AG10803 (cell line): Measurements from ENCODE around the gene ULK1.
A peak's percentile ranks its signal among the peaks of the same experiment; 100 is the strongest.
"Not testable (repeated sequence)": the region's sequence is repeated elsewhere in the genome, so short reads cannot be mapped to it uniquely, and the experiment has no call there.

Experiments
- DNase-seq: peaks from one replicate; pipeline ENCODE4 v3.0.0; 2010; ENCODE audit warnings: low read depth
- H3K4me3 ChIP-seq: 2 replicates; pipeline ENCODE4 v1.5.1; 2011; ENCODE audit warnings: mild to moderate bottlenecking, low read length, control low read depth
- TF ChIP-seq, protein P1 (sequence below): conservative IDR thresholded peaks from 2 replicates; pipeline ENCODE4 v1.5.1; 2011; ENCODE audit warnings: mild to moderate bottlenecking, low read length, control low read depth, inconsistent platforms

Gene ULK1

GRCh38 chr12:131950182-131950913 lies 55.9 kb downstream of the ULK1 start:
- peak overlapping the region; percentile 80 for H3K4me3 ChIP-seq
- TF ChIP-seq, protein P1, sequence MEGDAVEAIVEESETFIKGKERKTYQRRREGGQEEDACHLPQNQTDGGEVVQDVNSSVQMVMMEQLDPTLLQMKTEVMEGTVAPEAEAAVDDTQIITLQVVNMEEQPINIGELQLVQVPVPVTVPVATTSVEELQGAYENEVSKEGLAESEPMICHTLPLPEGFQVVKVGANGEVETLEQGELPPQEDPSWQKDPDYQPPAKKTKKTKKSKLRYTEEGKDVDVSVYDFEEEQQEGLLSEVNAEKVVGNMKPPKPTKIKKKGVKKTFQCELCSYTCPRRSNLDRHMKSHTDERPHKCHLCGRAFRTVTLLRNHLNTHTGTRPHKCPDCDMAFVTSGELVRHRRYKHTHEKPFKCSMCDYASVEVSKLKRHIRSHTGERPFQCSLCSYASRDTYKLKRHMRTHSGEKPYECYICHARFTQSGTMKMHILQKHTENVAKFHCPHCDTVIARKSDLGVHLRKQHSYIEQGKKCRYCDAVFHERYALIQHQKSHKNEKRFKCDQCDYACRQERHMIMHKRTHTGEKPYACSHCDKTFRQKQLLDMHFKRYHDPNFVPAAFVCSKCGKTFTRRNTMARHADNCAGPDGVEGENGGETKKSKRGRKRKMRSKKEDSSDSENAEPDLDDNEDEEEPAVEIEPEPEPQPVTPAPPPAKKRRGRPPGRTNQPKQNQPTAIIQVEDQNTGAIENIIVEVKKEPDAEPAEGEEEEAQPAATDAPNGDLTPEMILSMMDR, result no peak
- no peak for DNase-seq

DNA sequence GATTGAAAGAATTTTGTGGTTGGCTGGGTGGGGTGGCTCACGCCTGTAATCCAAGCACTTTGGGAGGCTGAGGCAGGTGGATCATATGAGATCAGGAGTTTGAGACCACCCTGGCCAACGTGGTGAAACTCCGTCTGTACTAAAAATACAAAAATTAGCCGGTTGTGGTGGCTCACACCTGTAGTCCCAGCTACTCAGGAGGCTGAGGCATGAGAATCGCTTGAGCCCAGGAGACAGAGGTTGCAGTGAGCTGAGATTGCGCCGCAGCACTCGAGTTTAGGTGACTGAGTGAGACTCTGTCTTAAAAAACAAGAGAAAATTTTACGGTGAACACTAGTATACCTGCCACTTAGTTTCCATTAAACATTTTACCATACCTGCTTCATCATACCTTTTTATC lies 59.4 kb downstream of the ULK1 start:
- DNase-seq, H3K4me3 ChIP-seq: not testable (repeated sequence)

- not testable (repeated sequence) for H3K4me3 ChIP-seq, DNase-seq
These were observed 60.0 kb downstream of the ULK1 start for GRCh38 chr12:131954460-131954859.

GRCh38 chr12:131959116-131959515 lies 64.7 kb downstream of the ULK1 start:
- no peak overlapping the region for H3K4me3 ChIP-seq
- DNase-seq, result no peak
- TF ChIP-seq, protein P1, result no peak

DNA sequence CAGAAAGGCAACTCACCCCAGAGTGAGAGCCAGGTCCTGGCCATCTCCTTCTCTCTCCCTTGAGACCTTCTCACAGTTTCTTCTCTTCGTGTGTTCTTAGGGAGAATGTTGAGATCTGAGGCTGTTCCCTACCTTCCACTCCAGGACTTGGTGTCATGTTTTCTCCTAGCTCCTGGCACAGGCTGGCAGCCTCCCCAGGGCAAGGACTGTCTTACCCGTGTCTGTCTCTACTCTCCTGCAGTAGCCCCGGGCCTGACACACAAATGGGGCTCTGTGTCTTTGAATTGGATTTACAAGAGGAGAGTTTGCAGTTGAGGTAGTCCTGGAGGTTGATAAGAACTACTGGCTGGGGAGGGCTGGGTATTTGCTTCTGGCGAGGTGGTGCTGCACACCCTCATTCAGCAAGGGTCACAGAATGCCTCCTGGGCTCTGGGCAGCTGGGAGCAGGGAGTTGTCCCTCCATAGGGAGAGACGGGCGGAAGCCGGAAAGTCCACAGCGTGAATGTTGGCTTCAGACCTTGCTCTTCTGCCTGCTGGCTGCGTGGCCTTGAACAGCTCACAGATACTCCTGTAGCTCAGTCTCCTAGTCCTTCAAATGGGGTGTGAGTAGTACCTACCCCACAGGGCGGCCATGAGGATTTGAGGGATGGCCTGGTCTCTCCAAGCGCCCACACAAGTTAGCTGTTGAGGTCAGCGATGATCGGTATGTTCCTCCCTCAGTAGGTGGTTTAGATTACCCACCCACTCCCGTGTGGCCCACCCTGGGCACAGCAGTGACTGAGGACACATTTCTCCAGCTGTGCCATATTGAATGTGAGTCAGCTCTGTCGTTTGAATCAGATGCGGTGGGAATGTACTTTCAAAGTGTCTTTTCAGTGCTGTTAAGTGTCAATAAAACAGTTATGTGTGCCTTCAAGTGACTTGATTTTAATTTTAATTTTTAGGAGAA lies 65.5 kb downstream of the ULK1 start:
- no peak for DNase-seq
- no peak overlapping the region for H3K4me3 ChIP-seq
- TF ChIP-seq, protein P1, result no peak

- not testable (repeated sequence) for H3K4me3 ChIP-seq, DNase-seq
These were observed 66.3 kb downstream of the ULK1 start for GRCh38 chr12:131960590-131961325.

- not testable (repeated sequence) for H3K4me3 ChIP-seq, DNase-seq
These were observed 66.9 kb downstream of the ULK1 start for GRCh38 chr12:131961328-131961727.

DNA sequence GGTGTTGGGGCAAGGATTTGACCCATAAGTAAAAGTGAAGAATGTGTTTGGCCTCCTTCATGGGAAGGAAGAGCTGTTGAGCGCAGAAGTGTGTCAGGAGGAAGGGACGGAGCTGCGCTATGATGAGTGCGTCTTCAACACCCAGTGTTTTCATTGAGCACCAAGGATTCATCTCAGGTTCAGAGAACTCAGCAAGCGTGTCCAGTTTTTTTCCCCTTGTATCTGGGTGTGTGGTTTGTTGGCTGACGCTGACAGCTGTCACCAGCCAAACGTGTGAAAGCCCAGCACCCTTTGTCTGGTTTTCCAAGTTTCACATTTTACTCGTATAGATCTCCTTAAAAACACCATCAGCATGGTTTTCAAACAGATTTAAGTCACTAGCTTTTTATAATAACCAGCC lies 67.6 kb downstream of the ULK1 start:
- TF ChIP-seq, protein P1, result no peak
- DNase-seq, result no peak
- H3K4me3 ChIP-seq, result no peak overlapping the region

- TF ChIP-seq, protein P1, result no peak
- DNase-seq, result no peak
These were observed 69.0 kb downstream of the ULK1 start for GRCh38 chr12:131963381-131963780.

More at GRCh38 chr12:131963381-131963780, 69.0 kb downstream of the ULK1 start:
- no peak overlapping the region for H3K4me3 ChIP-seq
